ENCODE results near the gene TULP1.

GRCh38 chr6:35494161-35494563 lies 18.5 kb downstream of the TULP1 start:
- TF ChIP-seq POLR2A (IDR thresholded peaks at IDR 0.05) (no peak), CTCF (IDR thresholded peaks at IDR 0.05) (no peak)
